ENCODE results near the gene KRT84.

DNA sequence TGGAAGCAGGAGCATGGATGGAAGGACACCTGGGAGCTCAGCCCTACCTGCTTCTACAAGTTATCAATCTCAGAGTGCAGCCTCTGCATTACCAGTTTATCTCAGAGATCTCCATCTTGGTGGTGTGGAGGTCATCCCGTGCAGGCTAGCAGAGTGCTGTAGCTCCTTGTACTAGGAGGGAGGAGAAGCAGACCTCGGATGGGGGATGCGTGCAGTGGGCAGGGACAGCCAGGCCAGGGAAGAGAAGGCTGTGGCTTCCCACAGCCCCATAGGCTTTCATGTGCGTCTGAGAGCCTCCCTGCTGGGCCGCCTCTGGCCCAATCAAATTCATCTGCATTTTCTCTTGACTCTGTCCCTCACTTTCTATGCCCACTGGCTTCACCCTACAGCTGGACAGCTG lies 29.5 kb upstream of the KRT84 start:
- TF ChIP-seq, protein P1, sequence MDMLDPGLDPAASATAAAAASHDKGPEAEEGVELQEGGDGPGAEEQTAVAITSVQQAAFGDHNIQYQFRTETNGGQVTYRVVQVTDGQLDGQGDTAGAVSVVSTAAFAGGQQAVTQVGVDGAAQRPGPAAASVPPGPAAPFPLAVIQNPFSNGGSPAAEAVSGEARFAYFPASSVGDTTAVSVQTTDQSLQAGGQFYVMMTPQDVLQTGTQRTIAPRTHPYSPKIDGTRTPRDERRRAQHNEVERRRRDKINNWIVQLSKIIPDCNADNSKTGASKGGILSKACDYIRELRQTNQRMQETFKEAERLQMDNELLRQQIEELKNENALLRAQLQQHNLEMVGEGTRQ (CRISPR knock-in tag; IDR thresholded peaks at IDR 0.05): no peak
- TF ChIP-seq, protein P2, sequence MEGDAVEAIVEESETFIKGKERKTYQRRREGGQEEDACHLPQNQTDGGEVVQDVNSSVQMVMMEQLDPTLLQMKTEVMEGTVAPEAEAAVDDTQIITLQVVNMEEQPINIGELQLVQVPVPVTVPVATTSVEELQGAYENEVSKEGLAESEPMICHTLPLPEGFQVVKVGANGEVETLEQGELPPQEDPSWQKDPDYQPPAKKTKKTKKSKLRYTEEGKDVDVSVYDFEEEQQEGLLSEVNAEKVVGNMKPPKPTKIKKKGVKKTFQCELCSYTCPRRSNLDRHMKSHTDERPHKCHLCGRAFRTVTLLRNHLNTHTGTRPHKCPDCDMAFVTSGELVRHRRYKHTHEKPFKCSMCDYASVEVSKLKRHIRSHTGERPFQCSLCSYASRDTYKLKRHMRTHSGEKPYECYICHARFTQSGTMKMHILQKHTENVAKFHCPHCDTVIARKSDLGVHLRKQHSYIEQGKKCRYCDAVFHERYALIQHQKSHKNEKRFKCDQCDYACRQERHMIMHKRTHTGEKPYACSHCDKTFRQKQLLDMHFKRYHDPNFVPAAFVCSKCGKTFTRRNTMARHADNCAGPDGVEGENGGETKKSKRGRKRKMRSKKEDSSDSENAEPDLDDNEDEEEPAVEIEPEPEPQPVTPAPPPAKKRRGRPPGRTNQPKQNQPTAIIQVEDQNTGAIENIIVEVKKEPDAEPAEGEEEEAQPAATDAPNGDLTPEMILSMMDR (IDR thresholded peaks at IDR 0.05): no peak
- no peak for TF ChIP-seq JUN (CRISPR knock-in tag; IDR thresholded peaks at IDR 0.05)
- TF ChIP-seq ZNF671 (CRISPR knock-in tag; IDR thresholded peaks at IDR 0.05): no peak
- TF ChIP-seq, protein P3, sequence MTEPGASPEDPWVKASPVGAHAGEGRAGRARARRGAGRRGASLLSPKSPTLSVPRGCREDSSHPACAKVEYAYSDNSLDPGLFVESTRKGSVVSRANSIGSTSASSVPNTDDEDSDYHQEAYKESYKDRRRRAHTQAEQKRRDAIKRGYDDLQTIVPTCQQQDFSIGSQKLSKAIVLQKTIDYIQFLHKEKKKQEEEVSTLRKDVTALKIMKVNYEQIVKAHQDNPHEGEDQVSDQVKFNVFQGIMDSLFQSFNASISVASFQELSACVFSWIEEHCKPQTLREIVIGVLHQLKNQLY (CRISPR knock-in tag; IDR thresholded peaks at IDR 0.05): no peak
- no peak for TF ChIP-seq TCF7 (CRISPR knock-in tag; IDR thresholded peaks at IDR 0.05; ENCODE audit: low read depth)
- no peak for TF ChIP-seq NFE2L1 (CRISPR knock-in tag; IDR thresholded peaks at IDR 0.05)
- no peak for TF ChIP-seq NR3C1 (CRISPR knock-in tag; conservative IDR thresholded peaks at IDR 0.05; ENCODE audit: low read depth)
- no peak for TF ChIP-seq CREB1 (CRISPR knock-in tag; IDR thresholded peaks at IDR 0.05)
- TF ChIP-seq, protein P4, sequence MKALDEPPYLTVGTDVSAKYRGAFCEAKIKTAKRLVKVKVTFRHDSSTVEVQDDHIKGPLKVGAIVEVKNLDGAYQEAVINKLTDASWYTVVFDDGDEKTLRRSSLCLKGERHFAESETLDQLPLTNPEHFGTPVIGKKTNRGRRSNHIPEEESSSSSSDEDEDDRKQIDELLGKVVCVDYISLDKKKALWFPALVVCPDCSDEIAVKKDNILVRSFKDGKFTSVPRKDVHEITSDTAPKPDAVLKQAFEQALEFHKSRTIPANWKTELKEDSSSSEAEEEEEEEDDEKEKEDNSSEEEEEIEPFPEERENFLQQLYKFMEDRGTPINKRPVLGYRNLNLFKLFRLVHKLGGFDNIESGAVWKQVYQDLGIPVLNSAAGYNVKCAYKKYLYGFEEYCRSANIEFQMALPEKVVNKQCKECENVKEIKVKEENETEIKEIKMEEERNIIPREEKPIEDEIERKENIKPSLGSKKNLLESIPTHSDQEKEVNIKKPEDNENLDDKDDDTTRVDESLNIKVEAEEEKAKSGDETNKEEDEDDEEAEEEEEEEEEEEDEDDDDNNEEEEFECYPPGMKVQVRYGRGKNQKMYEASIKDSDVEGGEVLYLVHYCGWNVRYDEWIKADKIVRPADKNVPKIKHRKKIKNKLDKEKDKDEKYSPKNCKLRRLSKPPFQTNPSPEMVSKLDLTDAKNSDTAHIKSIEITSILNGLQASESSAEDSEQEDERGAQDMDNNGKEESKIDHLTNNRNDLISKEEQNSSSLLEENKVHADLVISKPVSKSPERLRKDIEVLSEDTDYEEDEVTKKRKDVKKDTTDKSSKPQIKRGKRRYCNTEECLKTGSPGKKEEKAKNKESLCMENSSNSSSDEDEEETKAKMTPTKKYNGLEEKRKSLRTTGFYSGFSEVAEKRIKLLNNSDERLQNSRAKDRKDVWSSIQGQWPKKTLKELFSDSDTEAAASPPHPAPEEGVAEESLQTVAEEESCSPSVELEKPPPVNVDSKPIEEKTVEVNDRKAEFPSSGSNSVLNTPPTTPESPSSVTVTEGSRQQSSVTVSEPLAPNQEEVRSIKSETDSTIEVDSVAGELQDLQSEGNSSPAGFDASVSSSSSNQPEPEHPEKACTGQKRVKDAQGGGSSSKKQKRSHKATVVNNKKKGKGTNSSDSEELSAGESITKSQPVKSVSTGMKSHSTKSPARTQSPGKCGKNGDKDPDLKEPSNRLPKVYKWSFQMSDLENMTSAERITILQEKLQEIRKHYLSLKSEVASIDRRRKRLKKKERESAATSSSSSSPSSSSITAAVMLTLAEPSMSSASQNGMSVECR (CRISPR knock-in tag; IDR thresholded peaks at IDR 0.05; ENCODE audit: borderline replicate concordance): no peak
- TF ChIP-seq FOXP1 (CRISPR knock-in tag; IDR thresholded peaks at IDR 0.05; ENCODE audit: borderline replicate concordance): no peak
- TF ChIP-seq, protein P5, sequence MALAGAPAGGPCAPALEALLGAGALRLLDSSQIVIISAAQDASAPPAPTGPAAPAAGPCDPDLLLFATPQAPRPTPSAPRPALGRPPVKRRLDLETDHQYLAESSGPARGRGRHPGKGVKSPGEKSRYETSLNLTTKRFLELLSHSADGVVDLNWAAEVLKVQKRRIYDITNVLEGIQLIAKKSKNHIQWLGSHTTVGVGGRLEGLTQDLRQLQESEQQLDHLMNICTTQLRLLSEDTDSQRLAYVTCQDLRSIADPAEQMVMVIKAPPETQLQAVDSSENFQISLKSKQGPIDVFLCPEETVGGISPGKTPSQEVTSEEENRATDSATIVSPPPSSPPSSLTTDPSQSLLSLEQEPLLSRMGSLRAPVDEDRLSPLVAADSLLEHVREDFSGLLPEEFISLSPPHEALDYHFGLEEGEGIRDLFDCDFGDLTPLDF (CRISPR knock-in tag; IDR thresholded peaks at IDR 0.05): no peak
- TF ChIP-seq TEAD4 (CRISPR knock-in tag; IDR thresholded peaks at IDR 0.05): no peak

All from WTC11 (cell line).